GM21526 (cell line): ENCODE data around the gene TM9SF4.

Experiments used
- ATAC-seq: cut with Tn5 transposase; IDR thresholded peaks from one replicate; pipeline ENCODE4 v1.9.1; 2021; ENCODE audit warnings: moderate library complexity; ENCODE audit not compliant: unreplicated experiment, low FRiP score

The TM9SF4 gene, protein sequence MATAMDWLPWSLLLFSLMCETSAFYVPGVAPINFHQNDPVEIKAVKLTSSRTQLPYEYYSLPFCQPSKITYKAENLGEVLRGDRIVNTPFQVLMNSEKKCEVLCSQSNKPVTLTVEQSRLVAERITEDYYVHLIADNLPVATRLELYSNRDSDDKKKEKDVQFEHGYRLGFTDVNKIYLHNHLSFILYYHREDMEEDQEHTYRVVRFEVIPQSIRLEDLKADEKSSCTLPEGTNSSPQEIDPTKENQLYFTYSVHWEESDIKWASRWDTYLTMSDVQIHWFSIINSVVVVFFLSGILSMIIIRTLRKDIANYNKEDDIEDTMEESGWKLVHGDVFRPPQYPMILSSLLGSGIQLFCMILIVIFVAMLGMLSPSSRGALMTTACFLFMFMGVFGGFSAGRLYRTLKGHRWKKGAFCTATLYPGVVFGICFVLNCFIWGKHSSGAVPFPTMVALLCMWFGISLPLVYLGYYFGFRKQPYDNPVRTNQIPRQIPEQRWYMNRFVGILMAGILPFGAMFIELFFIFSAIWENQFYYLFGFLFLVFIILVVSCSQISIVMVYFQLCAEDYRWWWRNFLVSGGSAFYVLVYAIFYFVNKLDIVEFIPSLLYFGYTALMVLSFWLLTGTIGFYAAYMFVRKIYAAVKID

DNA sequence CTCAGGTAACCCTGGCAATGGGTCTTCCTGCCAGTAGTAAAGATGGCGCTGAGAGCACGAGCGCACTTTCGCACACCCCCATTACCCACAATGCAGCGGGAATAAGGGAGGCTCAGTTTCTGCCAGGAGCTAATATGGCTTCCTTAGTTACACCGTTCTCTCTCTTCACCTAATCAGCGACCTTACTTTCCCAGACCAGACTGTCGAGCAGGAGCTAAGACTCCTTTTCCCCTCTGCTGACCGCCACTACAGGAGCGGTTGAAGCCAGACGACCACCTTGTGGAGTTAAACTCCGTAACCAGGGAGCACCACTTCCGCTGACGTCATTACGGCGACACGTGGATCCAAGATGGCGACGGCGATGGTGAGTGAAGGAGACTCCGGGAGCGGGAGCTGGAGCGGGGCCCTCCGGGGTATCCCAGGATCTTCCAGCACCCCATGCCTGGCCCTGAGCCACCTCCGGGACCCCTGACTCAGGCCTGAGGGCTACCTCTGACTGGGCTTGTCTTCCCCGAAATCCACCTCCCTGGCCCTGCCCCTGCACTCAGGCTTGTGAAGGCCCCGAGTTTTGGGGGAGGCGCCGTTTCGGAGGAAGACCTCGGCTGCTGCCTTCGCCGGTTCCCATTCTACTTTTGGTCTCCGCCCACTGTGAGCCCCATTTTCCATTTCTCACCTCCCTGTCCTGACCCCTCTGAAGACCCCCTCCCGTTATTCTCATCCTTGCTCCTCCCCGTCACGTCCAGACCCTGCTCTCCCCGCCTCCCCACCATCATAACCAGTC lies at the start of gene TM9SF4:
TSS of gene TM9SF4 (plus strand) at position 323 of the 781 bp plus-strand sequence. CDS start at position 350, 27 bp downstream.
- peak; percentile 63 for ATAC-seq

DNA sequence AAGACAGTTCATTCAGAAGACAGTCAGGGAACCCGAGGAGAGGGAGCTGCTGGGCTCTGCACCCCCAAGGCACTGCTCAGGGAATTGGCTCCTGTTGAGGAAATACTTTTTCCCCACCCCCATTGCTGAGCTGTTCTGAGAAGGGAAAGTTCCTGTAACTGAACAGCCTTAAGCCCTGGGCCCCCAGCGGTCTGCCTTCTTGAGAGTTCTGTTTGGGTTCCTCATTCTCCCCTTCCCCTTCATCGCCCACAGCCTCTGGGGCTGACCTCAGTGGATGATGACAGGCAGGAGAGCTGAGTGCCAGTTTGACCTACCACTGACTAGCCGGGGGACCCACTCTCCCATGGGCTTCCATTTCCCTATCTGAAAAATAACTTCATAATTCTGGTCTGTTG lies 46.7 kb upstream of the TM9SF4 start:
- no peak for ATAC-seq

DNA sequence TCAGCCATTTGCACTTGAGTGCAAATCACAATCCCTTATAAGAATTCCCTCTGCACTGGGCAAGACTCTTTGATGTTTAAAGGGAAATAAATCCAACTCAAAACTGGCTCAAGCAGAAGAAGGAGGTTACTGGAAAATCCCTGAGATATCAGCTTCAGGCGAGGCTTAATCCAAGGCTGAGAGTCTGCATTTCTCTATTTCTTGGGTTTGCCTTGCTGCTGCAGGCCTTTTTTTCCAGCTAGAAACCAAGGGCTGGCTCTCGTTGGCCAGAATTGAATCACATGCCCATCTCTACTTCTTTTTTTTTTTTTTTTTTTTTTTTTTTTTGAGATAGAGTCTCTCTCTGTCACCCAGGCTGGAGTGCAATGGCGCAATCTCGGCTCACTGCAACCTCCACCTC lies 45.8 kb upstream of the TM9SF4 start:
- no peak for ATAC-seq

DNA sequence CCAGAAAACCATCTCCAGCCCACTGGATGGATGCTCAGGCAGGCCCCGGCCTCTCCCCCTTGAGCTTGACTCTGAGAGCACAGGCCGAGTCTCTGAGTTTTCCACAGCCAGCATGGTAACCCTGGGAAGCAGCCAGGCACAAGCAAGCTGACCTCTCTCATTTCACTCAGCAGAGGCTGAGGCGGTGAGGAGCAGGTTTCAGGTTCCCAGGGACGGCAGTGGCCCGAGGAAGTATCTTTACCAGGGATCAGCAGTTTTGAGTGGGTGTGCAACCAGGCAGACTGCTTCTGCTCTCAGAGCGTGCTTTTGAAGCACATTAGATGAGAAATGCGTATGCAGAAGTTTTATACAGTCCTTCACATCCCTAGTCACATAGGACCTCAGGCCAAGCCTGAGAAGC lies 44.8 kb upstream of the TM9SF4 start:
- ATAC-seq: no peak

DNA sequence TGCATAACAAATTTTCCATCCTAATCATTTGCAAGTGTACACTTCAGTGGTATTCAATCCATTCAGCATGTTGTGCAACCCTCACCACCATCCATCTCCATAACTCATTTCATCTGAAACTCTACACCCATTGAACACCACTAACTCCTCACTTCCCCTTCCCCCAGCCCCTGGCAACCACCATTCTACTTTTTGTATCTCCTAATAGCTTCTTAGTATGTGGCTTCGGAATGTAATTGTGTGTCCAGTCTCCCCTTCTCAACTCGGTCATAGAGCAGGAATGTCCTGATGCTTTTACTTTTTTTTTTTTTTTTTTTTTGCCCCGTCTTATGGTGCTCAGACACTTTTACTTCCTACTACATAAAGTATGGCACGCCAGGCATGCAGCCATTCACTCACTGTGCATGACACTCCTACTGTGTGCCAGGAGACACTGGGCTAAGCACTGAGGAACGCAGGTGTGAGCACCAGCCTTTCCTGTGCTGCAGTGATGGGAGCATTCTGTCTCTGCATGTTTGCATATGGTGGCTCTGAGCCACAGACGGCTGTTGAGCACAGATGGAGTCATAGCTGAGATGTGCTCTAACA lies 42.2 kb upstream of the TM9SF4 start:
- no peak for ATAC-seq

DNA sequence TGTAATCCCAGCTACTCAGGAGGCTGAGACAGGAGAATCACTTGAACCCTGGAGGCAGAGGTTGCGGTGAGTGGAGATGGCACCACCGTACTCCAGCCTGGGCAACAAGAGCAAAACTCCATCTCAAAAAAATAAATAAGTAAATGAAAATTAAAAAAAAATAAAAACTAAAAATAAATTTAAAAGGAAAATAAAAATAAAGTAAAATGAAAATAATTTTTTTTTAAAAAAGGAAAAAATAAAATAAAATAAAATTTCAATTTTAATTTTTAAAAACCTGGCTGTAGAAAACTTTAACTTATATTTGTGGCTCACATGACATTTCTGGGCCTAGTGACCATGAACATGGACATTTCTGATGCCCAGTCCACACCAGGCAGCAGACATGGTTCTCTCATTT lies 41.3 kb upstream of the TM9SF4 start:
- ATAC-seq: no peak

DNA sequence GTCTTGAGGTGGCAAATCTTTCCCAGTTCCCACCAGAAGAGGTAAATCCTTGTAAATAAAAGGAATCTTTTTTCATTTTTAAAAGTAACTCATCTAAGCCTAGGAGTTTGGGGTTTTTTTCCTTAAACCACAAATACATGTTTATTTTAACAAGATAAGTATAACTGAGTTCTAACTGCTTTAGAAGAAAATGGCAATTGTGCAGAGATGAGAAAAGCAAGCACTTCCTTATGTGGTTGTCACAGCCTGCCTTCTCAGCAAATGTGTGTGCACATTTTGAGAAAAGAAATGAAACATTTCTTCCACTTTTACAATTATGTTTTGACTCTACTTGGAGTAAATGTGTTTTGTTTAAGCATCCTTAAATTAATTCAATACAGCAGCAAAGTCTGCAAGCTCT lies 39.8 kb upstream of the TM9SF4 start:
- ATAC-seq: no peak

DNA sequence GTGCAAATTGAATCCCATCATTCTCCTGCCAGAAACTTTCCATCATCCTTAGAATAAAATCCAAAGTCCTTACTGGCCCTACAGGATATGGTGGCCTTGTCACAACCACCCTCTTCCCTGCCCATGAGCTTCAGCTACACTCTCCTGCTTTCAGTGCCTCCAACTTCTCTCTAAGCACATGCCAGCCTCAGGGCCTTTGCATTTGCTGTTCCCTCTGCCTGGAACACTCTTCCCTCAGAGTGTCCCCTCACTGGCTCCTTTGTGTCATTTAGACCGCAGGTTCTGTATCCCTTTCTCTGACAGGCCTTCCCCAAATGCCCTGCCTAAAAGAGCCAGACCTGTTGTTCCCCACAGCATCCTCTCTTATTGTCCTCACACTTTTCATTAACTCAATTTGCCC lies 39.2 kb upstream of the TM9SF4 start:
- no peak for ATAC-seq

DNA sequence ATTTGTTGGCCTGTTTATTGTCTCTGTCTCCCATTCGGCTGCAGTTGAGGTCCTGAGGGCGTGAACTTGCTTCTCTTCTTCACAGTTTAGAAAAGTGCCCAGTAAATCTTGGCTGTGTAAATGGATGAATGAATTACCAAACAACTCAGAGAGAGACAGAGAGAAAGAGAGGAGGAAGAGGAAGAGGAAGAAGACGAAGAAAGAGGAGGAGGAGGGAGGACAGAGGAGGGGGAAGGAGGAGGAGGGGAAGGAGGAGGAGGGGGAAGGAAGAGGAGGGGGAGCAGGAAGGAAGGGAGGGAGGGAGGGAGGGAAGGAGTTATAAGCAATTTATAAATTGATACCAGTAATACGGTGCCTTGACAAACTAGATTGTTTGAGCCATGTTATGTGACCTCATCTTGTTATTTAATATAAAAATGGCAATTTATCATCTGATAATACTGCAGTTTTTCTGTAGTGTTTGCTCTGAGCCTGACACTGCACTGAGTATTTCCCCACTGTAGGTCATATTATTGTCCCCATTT lies 38.8 kb upstream of the TM9SF4 start:
- ATAC-seq: no peak

DNA sequence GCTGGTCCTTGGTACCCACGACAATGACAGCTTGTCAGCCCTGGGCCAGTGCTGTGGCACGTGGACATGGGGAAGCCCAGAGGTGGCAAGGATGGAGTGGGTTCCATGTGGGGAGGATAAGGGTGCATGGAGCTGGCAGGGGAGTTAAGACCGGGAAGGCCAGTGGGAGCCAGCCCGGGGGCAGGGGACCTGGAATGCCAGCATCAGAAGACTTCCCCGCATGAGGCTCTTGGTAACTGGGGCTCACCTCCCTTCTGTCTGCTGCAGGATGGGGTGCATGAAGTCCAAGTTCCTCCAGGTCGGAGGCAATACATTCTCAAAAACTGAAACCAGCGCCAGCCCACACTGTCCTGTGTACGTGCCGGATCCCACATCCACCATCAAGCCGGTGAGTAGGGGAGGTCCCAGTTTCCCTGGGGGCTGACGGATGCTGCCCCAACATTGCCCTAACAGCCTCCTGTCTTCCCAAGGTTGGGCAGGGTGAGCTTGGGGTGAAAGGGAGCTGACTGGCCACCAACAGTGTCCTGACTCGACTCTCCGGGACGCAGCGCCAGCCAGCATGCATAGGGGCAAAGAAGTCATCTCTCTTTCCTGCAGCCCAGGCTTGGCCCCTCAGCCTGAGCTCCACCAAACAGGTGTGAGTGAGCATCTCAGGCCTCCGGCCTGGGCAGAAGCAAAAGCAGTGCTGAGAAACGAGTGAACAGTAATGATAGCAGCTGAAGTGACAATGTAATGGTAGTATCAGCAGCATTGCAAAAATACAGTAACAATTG lies 37.9 kb upstream of the TM9SF4 start:
- no peak for ATAC-seq

DNA sequence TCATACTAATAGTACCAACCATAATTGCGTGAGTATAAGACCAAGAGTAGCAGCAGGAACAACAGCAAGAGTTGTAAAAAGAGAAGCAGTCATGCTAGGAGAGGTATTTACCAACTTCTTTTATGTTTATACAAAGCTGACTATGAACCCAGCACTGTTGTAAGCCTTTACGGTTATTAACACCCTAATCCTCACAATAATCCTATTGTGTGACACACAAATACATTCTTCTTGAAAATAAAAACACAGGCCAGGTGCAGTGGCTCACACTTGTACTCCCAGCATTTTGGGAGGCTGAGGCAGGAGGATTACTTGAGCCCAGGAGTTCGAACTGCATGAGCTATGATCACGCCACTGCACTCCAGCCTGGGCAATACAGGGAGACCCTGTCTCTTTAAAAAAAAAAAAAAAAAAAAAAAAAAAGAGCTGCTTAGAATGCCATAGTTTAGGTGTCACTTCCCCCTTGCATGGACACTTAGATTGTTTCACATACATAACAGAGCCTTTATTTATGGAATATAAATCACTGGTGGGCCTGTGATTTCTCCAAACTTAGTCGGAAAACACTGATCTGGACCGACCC lies 37.3 kb upstream of the TM9SF4 start:
- no peak for ATAC-seq

DNA sequence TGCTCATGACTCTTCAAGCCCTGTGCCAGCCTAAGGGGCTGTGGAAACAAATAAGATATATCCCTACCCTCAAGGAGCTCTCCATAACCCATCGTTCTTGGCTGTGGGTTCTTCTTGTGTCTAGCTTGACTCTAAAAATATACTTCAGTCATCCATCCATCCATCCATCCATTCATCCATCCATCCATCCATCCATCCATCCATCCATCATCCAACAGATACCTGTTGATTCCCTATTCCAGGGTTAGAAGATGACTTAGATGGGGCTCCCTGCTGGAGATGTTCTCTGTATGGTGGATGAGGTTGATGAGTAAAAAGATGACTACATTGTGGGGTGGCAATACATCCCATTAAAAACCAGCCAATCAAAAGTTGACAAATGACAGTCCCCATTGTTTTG lies 34.0 kb upstream of the TM9SF4 start:
- no peak for ATAC-seq

DNA sequence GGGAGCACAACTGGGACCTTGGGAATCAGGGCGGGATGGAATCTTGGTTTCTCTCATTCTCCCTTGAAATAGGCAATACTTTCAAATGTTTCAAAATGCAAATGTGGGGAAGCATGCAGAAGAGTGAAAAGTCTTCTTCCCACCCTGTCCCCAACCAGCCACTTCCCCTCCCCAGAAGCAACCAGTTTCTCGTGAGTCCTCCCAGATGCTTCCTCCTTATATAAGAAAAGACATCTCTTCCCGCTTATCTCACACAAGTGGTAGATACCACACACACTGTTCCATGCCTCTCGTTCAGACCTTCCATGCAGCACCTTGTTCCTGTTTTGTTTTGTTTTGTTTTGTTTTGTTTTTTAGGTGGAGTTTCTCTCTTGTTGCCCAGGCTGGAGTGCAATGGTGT lies 32.3 kb upstream of the TM9SF4 start:
- no peak for ATAC-seq

DNA sequence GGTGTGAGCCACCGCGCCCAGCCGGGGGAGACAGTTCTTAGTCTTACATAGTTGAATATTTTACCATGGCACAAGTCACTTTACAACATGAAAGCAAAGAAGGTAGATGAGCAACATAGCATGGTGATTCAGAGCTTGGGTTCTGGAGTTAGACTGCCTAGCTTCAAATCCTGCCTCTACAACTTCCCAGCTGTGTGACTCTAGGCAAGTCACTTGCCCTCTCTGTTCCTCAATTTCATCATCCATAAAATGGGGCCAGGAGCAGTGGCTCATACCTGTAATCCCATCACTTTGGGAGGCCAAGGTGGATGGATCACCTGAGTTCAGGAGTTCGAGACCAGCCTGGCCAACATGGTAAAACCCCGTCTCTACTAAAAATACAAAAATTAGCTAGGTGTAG lies 31.2 kb upstream of the TM9SF4 start:
- ATAC-seq: no peak

DNA sequence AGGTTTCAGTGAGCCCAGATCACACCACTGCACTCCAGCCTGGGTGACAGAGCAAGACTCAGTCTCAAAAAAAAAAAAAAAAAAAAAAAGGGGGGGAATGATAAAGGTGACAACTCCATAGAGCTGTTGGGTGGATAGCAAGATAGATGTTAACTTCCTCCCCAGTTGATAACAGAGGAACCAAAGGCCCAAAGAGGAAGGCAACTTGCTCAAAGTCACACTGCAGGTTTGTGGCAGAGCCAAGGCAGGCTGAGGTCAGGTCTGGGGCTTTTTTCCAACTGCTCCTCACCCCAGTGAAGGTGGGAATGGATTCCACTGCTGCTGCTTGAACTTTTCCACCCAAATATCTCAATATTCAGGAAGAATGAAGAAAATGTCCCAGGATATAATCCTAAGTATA lies 30.7 kb upstream of the TM9SF4 start:
- no peak for ATAC-seq

DNA sequence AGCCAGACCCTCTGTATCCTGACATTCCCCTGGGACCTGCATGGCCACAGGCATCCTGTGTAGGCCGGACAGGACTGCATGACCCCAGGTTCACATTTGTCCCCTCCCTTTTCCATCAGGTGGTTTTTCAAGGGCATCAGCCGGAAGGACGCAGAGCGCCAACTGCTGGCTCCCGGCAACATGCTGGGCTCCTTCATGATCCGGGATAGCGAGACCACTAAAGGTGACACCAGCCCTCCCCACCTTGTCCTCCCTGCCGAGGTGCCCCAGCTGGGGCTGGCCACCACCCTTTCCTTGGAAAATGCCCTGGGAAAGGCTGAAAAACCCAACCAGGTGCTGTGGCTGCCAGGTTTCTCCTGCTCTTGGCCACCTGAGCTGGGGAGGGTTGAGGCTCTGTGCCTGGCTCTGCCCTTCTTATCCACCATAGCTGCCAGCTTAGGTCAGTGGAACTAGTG lies 29.8 kb upstream of the TM9SF4 start:
- no peak for ATAC-seq

DNA sequence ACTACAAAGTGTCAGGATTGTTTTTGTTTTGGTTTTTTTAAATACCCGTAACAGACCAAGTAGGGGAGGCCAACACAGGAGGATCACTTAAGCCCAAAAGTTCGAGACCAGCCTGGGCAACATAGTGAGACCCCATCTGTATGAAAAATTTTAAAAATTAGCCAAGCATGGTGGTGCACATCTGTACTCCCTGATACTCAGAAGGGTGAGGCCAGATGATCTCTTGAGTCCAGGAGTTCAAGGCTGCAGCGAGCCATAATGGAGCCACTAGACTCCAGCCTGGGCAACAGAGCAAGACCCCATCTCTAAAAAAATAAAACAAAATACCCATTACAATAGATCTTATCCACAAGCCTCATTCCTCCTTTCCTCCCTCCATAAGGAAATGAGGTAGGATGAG lies 28.7 kb upstream of the TM9SF4 start:
- ATAC-seq: no peak

DNA sequence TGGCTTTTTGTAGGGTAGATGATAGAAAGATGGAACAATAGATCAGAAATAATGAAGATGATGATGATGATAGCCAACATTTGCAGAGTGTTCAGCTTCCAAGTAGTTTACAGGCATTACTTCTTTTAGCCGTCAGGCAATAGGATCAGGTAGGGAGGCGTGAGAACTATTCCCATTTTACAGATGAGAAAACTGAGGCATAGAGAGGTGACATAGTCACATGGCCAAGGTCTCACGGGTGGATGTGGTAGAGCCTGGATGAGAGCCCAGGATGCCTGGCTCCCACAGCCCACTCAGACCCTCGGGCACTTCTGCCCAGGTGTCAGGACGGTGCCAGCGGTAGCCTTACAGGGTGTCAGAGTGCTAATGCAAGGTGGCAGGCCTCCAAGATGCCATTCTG lies 26.0 kb upstream of the TM9SF4 start:
- ATAC-seq: no peak

DNA sequence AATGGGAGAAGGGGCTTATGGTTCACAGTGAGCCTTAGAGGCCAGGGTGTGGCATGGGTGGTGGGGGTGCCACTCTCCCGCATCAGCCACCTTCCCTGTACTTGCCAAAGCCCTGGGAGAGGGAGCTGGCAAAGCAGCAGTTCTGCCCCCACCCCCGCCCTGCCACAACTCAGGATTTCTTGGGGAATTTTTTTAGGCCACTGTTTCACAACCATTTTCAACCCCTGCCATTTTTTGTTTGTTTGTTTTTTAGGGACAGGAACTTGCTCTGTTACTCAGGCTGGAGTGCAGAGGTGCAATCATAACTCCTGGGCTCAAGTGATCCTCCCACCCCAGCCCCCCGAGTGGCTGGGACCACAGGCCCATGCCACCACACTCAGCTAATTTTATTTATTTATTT lies 22.4 kb upstream of the TM9SF4 start:
- no peak for ATAC-seq

DNA sequence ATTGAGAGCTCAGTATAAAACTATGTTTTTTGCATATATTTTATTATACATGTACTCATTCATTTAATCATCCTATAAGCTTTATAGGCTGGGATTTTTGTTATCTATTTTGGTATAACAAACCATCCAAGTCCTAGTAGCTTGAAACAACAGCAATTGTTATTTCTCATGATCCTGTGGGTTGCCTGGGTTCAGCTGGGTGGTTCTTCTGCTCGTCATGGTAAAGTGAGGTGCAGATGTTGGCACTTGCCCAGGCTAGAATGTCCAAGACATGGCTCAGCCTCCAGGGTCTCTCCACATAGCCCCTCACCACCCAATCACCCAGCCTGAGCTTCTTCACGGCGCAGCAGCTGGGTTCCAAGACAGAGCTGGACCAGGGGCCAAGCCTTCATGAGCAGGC lies 20.8 kb upstream of the TM9SF4 start:
- no peak for ATAC-seq
